ENCODE data around the gene AGTPBP1.
A peak's percentile ranks its signal among the peaks of the same experiment; 100 is the strongest.

Gene AGTPBP1

GRCh38 chr9:85615792-85616191 lies 126.0 kb downstream of the AGTPBP1 start:
- TF ChIP-seq CTCF (IDR thresholded peaks at IDR 0.05; ENCODE audit: low read depth, low read length): no peak
- no peak overlapping the region for H3K4me3 ChIP-seq (ENCODE audit: low read depth, low read length)

- peak overlapping the region; percentile 52 for H3K4me3 ChIP-seq (ENCODE audit: low read depth, low read length)
- peak; percentile 43 for TF ChIP-seq CTCF (IDR thresholded peaks at IDR 0.05; ENCODE audit: low read depth, low read length)
These were observed 131.5 kb downstream of the AGTPBP1 start for GRCh38 chr9:85610074-85610860.

GRCh38 chr9:85605905-85606304 lies 135.8 kb downstream of the AGTPBP1 start:
- H3K4me3 ChIP-seq (ENCODE audit: low read depth, low read length): no peak overlapping the region
- TF ChIP-seq CTCF (IDR thresholded peaks at IDR 0.05; ENCODE audit: low read depth, low read length): no peak

GRCh38 chr9:85603936-85604335 lies 137.8 kb downstream of the AGTPBP1 start:
- no peak overlapping the region for H3K4me3 ChIP-seq (ENCODE audit: low read depth, low read length)
- TF ChIP-seq CTCF (IDR thresholded peaks at IDR 0.05; ENCODE audit: low read depth, low read length): no peak

GRCh38 chr9:85602742-85603141 lies 139.0 kb downstream of the AGTPBP1 start:
- H3K4me3 ChIP-seq (ENCODE audit: low read depth, low read length): no peak overlapping the region
- no peak for TF ChIP-seq CTCF (IDR thresholded peaks at IDR 0.05; ENCODE audit: low read depth, low read length)

- no peak overlapping the region for H3K4me3 ChIP-seq (ENCODE audit: low read depth, low read length)
- TF ChIP-seq CTCF (IDR thresholded peaks at IDR 0.05; ENCODE audit: low read depth, low read length): no peak
These were observed 141.0 kb downstream of the AGTPBP1 start for GRCh38 chr9:85600675-85601263.

GRCh38 chr9:85599540-85600105 lies 142.1 kb downstream of the AGTPBP1 start:
- TF ChIP-seq CTCF (IDR thresholded peaks at IDR 0.05; ENCODE audit: low read depth, low read length): no peak

More at GRCh38 chr9:85599540-85600105, 142.1 kb downstream of the AGTPBP1 start:
- no peak overlapping the region for H3K4me3 ChIP-seq (ENCODE audit: low read depth, low read length)
